Measurements from ENCODE around the gene TRIM33.
A peak's percentile ranks its signal among the peaks of the same experiment; 100 is the strongest.

The TRIM33 gene

DNA sequence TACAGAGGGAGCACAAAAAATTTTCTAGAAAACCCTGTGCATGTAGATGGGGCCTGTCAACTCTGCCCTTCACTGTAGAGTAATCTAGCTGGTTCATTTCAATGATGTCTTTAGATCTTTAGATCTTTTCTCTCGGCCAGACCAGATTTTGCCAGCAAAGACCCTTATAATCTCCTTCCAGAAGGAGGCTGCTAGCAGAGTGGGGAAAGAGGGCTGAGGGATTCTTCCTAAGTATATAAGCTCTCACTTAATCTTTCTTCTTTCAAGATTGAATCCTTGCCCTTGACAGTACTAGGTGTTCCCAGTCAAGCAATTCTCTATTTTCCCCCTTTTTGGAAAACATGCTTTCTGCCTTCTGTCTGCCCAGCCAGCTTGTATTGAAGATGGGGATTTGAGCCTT is 36.1 kb upstream of the TRIM33 start:
- no peak overlapping the region for H2BK120ac ChIP-seq (ENCODE audit: insufficient read depth, low read length, poor library complexity)
- peaks cover 3% of the 10 kb centered on the region for H3K79me1 ChIP-seq (ENCODE audit: low read length)
- no peak overlapping the region for H3K23ac ChIP-seq (ENCODE audit: low read length)
- H3K79me2 ChIP-seq (ENCODE audit: control insufficient read depth, insufficient read depth, low read length, poor library complexity) = no peaks in the 10 kb centered on the region
- H3K14ac ChIP-seq (ENCODE audit: low read length) = no peak overlapping the region
- no peak overlapping the region for H3K4ac ChIP-seq (ENCODE audit: low read depth, low read length)
- no peak overlapping the region for H3K18ac ChIP-seq (ENCODE audit: low read length)
- no peak overlapping the region for H4K12ac ChIP-seq (ENCODE audit: low read depth, low read length)
- H3K27me3 ChIP-seq (ENCODE audit: insufficient read depth, low read length) = no peaks in the 10 kb centered on the region
- no peak overlapping the region for H4K91ac ChIP-seq (ENCODE audit: low read depth, low read length)
- no peak overlapping the region for H3K9ac ChIP-seq (ENCODE audit: low read length)
- no peak overlapping the region for H2AK5ac ChIP-seq (ENCODE audit: low read length)
- H2AFZ ChIP-seq (ENCODE audit: insufficient read depth, low read length, poor library complexity) = no peak overlapping the region
- no peak for DNase-seq
- no peaks in the 10 kb centered on the region for H3K4me1 ChIP-seq (ENCODE audit: control insufficient read depth in 1 of 2, insufficient read depth in 2 of 2, low read length in 2 of 2)
- H3K36me3 ChIP-seq (ENCODE audit: control insufficient read depth in 1 of 2, insufficient read depth in 2 of 2, low read length in 2 of 2) = no peaks in the 10 kb centered on the region
- H4K8ac ChIP-seq (ENCODE audit: low read depth, low read length) = no peak overlapping the region
- H3K27ac ChIP-seq (ENCODE audit: low read depth, low read length) = no peak overlapping the region
- H2BK12ac ChIP-seq (ENCODE audit: low read length) = no peak overlapping the region
- H3K4me2 ChIP-seq (ENCODE audit: low read length) = no peak overlapping the region
- no peaks in the 10 kb centered on the region for H3K9me3 ChIP-seq (ENCODE audit: insufficient read depth, low read depth, low read length)
- WGBS (ENCODE audit: extremely low coverage, insufficient coverage, insufficient read length) = no CpG with 5 or more reads among the region's 1 CpG
- no peak overlapping the region for H2BK5ac ChIP-seq (ENCODE audit: low read depth, low read length, poor library complexity)
- H3K4me3 ChIP-seq (ENCODE audit: low read depth, low read length) = no peak overlapping the region

DNA sequence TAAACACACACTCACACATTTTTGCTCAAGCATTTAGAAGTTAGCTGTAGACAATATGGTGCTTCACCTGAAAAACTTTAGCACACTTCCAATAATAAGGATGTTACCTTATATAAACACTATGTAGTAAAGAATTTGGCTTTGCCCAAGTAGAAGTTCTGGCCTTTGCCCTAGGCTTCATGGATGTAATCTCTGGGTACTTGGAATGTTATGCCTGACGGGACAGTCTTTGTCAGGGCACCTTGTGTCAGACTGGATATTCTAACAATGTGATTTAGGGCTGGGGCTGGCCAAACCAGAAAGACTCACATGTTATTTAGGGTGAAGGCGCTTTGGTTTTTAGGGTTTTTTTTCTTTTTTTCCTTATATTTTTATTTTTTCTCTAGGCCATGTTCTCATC is 34.8 kb upstream of the TRIM33 start:
- Histone ChIP-seq H4K91ac (ENCODE audit: low read depth, low read length) (no peak overlapping the region), H3K23ac (ENCODE audit: low read length) (no peak overlapping the region), H3K27me3 (ENCODE audit: insufficient read depth, low read length) (no peaks in the 10 kb centered on the region), H2BK120ac (ENCODE audit: insufficient read depth, low read length, poor library complexity) (no peak overlapping the region), H2BK5ac (ENCODE audit: low read depth, low read length, poor library complexity) (no peak overlapping the region), H2AFZ (ENCODE audit: insufficient read depth, low read length, poor library complexity) (no peak overlapping the region), H3K9me3 (ENCODE audit: insufficient read depth, low read depth, low read length) (no peaks in the 10 kb centered on the region), H3K4me1 (ENCODE audit: control insufficient read depth in 1 of 2, insufficient read depth in 2 of 2, low read length in 2 of 2) (no peaks in the 10 kb centered on the region), H3K9ac (ENCODE audit: low read length) (no peak overlapping the region), H3K18ac (ENCODE audit: low read length) (no peak overlapping the region), H2AK5ac (ENCODE audit: low read length) (no peak overlapping the region), H3K14ac (ENCODE audit: low read length) (no peak overlapping the region), H4K12ac (ENCODE audit: low read depth, low read length) (no peak overlapping the region), H3K36me3 (ENCODE audit: control insufficient read depth in 1 of 2, insufficient read depth in 2 of 2, low read length in 2 of 2) (no peaks in the 10 kb centered on the region), H4K8ac (ENCODE audit: low read depth, low read length) (no peak overlapping the region), H3K79me2 (ENCODE audit: control insufficient read depth, insufficient read depth, low read length, poor library complexity) (no peaks in the 10 kb centered on the region), H2BK12ac (ENCODE audit: low read length) (no peak overlapping the region), H3K79me1 (ENCODE audit: low read length) (no peaks in the 10 kb centered on the region), H3K4me3 (ENCODE audit: low read depth, low read length) (no peak overlapping the region), H3K4me2 (ENCODE audit: low read length) (no peak overlapping the region), H3K27ac (ENCODE audit: low read depth, low read length) (no peak overlapping the region), H3K4ac (ENCODE audit: low read depth, low read length) (no peak overlapping the region)
- WGBS (ENCODE audit: extremely low coverage, insufficient coverage, insufficient read length) = no CpG with 5 or more reads among the region's 2 CpGs
- DNase-seq = peak; percentile 85 to 90

DNA sequence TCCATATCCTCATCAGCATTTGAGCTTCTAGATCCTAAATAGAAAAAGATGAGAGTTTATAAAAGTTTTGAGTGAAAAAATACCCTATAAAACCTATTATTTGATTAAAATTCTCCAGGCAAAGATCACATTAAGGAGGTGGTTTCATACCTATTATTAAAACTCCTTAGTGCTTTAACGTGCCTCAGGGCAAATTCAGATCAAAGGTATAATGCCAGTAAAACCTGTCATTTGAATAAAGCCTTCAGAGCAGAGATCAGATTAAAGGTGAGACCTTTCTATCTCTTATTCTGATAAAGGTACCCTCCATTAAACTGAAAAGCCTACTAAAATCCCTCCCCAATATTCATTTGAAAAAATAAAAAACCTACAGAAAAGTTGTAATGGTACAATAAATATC is 34.3 kb upstream of the TRIM33 start:
- Histone ChIP-seq H3K4ac (ENCODE audit: low read depth, low read length) (no peak overlapping the region), H4K8ac (ENCODE audit: low read depth, low read length) (no peak overlapping the region), H3K9me3 (ENCODE audit: insufficient read depth, low read depth, low read length) (no peaks in the 10 kb centered on the region), H3K36me3 (ENCODE audit: control insufficient read depth in 1 of 2, insufficient read depth in 2 of 2, low read length in 2 of 2) (no peaks in the 10 kb centered on the region), H2BK12ac (ENCODE audit: low read length) (no peak overlapping the region), H3K4me1 (ENCODE audit: control insufficient read depth in 1 of 2, insufficient read depth in 2 of 2, low read length in 2 of 2) (no peaks in the 10 kb centered on the region), H3K23ac (ENCODE audit: low read length) (no peak overlapping the region), H4K91ac (ENCODE audit: low read depth, low read length) (no peak overlapping the region), H3K27ac (ENCODE audit: low read depth, low read length) (no peak overlapping the region), H3K4me2 (ENCODE audit: low read length) (no peak overlapping the region), H3K27me3 (ENCODE audit: insufficient read depth, low read length) (no peaks in the 10 kb centered on the region), H3K18ac (ENCODE audit: low read length) (no peak overlapping the region), H2AFZ (ENCODE audit: insufficient read depth, low read length, poor library complexity) (no peak overlapping the region), H3K79me1 (ENCODE audit: low read length) (no peaks in the 10 kb centered on the region), H3K4me3 (ENCODE audit: low read depth, low read length) (no peak overlapping the region), H2BK120ac (ENCODE audit: insufficient read depth, low read length, poor library complexity) (no peak overlapping the region), H2BK5ac (ENCODE audit: low read depth, low read length, poor library complexity) (no peak overlapping the region), H3K9ac (ENCODE audit: low read length) (no peak overlapping the region), H3K79me2 (ENCODE audit: control insufficient read depth, insufficient read depth, low read length, poor library complexity) (no peaks in the 10 kb centered on the region), H4K12ac (ENCODE audit: low read depth, low read length) (no peak overlapping the region), H2AK5ac (ENCODE audit: low read length) (no peak overlapping the region), H3K14ac (ENCODE audit: low read length) (no peak overlapping the region)
- peak in 1 of 2 donors; percentile 59 for DNase-seq
- WGBS (ENCODE audit: extremely low coverage, insufficient coverage, insufficient read length) = no CpG with 5 or more reads among the region's 1 CpG

DNA sequence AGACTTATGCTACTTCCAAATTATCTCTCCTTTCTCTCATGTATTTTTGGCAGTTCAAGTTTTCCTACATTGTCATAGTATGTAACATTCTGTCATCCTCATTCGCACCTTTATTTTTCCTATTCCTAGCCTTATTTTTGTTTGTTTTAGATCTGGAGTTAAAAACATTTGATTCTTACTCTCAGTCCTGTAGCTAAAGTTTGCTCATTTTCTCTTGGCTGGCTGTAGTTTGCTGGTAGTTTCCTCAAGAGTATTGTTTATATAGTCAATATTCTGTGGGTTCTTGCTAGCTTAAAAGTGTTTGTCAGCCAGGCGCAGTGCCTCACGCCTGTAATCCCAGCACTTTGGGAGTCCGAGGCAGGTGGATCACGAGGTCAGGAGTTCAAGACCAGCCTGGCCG is 29.8 kb upstream of the TRIM33 start:
- Histone ChIP-seq H3K18ac (ENCODE audit: low read length) (no peak overlapping the region), H3K4me3 (ENCODE audit: low read depth, low read length) (no peak overlapping the region), H3K9ac (ENCODE audit: low read length) (no peak overlapping the region), H3K23ac (ENCODE audit: low read length) (no peak overlapping the region), H3K36me3 (ENCODE audit: control insufficient read depth in 1 of 2, insufficient read depth in 2 of 2, low read length in 2 of 2) (no peaks in the 10 kb centered on the region), H3K79me2 (ENCODE audit: control insufficient read depth, insufficient read depth, low read length, poor library complexity) (no peaks in the 10 kb centered on the region), H3K27me3 (ENCODE audit: insufficient read depth, low read length) (no peaks in the 10 kb centered on the region), H4K12ac (ENCODE audit: low read depth, low read length) (no peak overlapping the region), H4K91ac (ENCODE audit: low read depth, low read length) (peak overlapping the region; percentile 52), H3K4me2 (ENCODE audit: low read length) (no peak overlapping the region), H2BK12ac (ENCODE audit: low read length) (peak overlapping the region; percentile 17), H3K9me3 (ENCODE audit: insufficient read depth, low read depth, low read length) (peaks cover 8% of the 10 kb centered on the region), H3K27ac (ENCODE audit: low read depth, low read length) (no peak overlapping the region), H3K4me1 (ENCODE audit: control insufficient read depth in 1 of 2, insufficient read depth in 2 of 2, low read length in 2 of 2) (peaks cover 5 to 8% of the 10 kb centered on the region in 2 experiments), H2AFZ (ENCODE audit: insufficient read depth, low read length, poor library complexity) (no peak overlapping the region), H4K8ac (ENCODE audit: low read depth, low read length) (no peak overlapping the region), H3K79me1 (ENCODE audit: low read length) (peaks cover 5% of the 10 kb centered on the region), H2AK5ac (ENCODE audit: low read length) (no peak overlapping the region), H2BK120ac (ENCODE audit: insufficient read depth, low read length, poor library complexity) (no peak overlapping the region), H3K14ac (ENCODE audit: low read length) (no peak overlapping the region), H3K4ac (ENCODE audit: low read depth, low read length) (no peak overlapping the region), H2BK5ac (ENCODE audit: low read depth, low read length, poor library complexity) (no peak overlapping the region)
- DNase-seq = no peak
- WGBS (ENCODE audit: extremely low coverage, insufficient coverage, insufficient read length) = no CpG with 5 or more reads among the region's 6 CpGs
